ENCODE results near the gene PRR4. TPM values are rescaled to one million over a fixed set of nuclear protein-coding genes. Genes with fewer than 3 reads are reported as not detected.

PRR4 gene
- total and polyA plus RNA-seq, 9 of the 15 experiments (the other 6 are each of a cell fraction or from before 2014, with no cell fraction given) = 0.45 to 5.0 (median 1.8) TPM

DNA sequence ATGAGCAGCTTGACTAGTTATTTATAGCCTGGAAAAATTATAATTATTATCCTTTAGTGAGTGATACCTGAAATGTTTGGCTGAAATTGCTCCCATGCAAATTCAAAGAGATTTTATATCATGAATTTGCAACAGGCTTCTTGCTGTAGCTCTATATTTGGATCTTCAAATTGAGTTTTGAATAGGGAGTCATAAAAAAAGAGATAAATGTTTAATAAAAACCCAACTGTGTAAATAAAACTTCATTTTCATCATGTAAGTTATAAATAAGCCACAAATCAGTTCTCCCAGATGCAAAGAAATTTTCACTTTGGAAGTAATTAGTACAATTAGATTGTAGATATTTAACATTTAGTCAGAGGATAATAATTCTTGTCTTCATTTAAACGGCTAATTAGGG lies 42.1 kb downstream of the PRR4 start, which contains the start of gene TAS2R8 (continued):
- TF ChIP-seq, protein P1, sequence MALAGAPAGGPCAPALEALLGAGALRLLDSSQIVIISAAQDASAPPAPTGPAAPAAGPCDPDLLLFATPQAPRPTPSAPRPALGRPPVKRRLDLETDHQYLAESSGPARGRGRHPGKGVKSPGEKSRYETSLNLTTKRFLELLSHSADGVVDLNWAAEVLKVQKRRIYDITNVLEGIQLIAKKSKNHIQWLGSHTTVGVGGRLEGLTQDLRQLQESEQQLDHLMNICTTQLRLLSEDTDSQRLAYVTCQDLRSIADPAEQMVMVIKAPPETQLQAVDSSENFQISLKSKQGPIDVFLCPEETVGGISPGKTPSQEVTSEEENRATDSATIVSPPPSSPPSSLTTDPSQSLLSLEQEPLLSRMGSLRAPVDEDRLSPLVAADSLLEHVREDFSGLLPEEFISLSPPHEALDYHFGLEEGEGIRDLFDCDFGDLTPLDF (CRISPR knock-in tag; IDR thresholded peaks at IDR 0.05) = no peak
- TF ChIP-seq ZNF274 (IDR thresholded peaks at IDR 0.05; ENCODE audit: borderline replicate concordance, low read depth, low read length) (no peak), ZFX (CRISPR knock-in tag; IDR thresholded peaks at IDR 0.05) (no peak), KAT7 (CRISPR knock-in tag; IDR thresholded peaks at IDR 0.05; ENCODE audit: borderline replicate concordance) (no peak), SETDB1 (IDR thresholded peaks at IDR 0.05; ENCODE audit: low read length) (no peak), ZNF561 (CRISPR knock-in tag; conservative IDR thresholded peaks at IDR 0.05) (no peak), NFIC (IDR thresholded peaks at IDR 0.05) (no peak), KDM1A (IDR thresholded peaks at IDR 0.05) (no peak), TRIM24 (IDR thresholded peaks at IDR 0.05) (no peak), CHD2 (IDR thresholded peaks at IDR 0.05; ENCODE audit: low read depth, low read length) (no peak)
- TF ChIP-seq, protein P2, sequence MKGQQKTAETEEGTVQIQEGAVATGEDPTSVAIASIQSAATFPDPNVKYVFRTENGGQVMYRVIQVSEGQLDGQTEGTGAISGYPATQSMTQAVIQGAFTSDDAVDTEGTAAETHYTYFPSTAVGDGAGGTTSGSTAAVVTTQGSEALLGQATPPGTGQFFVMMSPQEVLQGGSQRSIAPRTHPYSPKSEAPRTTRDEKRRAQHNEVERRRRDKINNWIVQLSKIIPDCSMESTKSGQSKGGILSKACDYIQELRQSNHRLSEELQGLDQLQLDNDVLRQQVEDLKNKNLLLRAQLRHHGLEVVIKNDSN (CRISPR knock-in tag; IDR thresholded peaks at IDR 0.05) = no peak

DNA sequence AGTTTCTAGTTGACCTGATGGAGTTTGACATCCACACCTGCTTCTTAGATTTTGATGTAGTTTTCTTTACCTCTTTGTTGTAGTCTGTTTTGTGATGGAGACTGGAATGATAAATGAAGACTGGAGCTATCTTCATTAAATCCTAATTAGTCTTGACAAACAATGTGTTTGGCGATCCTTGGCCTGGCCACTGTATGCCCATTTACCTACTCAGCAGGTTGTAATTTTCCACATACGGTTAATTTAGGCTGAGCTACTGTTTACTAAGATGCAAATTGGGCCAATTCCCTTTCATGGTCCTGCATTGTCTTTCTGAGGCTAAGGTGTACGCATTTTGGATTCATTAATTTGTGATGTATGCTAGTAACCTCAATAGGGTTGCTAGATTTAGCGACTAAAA lies 46.7 kb downstream of the PRR4 start, which contains the start of gene TAS2R7:
Gene TAS2R7, minus strand, starts transcription at position 41 of the 400 bp plus-strand sequence. CDS start 57 bp downstream, outside the sequence.
- Histone ChIP-seq H3K27me3 (ENCODE audit: control insufficient read depth in 2 of 2, insufficient read depth in 2 of 2, low read length in 2 of 2) (no peaks in the 10 kb centered on the region), H3K4me3 (no peak within 1 kb of the TSS), H3K9me1 (ENCODE audit: control insufficient read depth, insufficient read depth, low read length) (no peaks in the 10 kb centered on the region), H3K79me2 (ENCODE audit: control insufficient read depth, insufficient read depth, low read length) (no peaks in the 10 kb centered on the region), H4K20me1 (replicated peaks; ENCODE audit: control insufficient read depth, insufficient read depth, low read length) (no peaks in the 10 kb centered on the region), H3K36me3 (ENCODE audit: control insufficient read depth, insufficient read depth, low read length) (no peaks in the 10 kb centered on the region), H3K9ac (ENCODE audit: insufficient read depth in 1 of 2, low read depth in 2 of 2, low read length in 2 of 2) (no peak within 1 kb of the TSS), H3K4me1 (replicated peaks in 1 of 2; ENCODE audit: control insufficient read depth in 2 of 2, insufficient read depth in 2 of 2, low read length in 2 of 2) (no peaks in the 10 kb centered on the region), H3K4me2 (ENCODE audit: insufficient read depth, low read length) (no peak within 1 kb of the TSS), H3K27ac (ENCODE audit: extremely low read depth, low read depth, low read length) (no peak within 1 kb of the TSS), H3K9me3 (replicated peaks; ENCODE audit: control insufficient read depth, insufficient read depth, low read depth, low read length) (no peaks in the 10 kb centered on the region), H2AFZ (ENCODE audit: low read depth, low read length) (no peak within 1 kb of the TSS)
- 2% methylated on average over 4 of the region's 4 CpGs for WGBS (ENCODE audit: insufficient coverage, low coverage, missing lambda C conversion rate)
- no TSS peak for BruUV-seq (replicated peaks)
- TF ChIP-seq TCF3 (CRISPR knock-in tag; IDR thresholded peaks at IDR 0.05) = no peak
- intact Hi-C loops (cut with micrococcal nuclease) (no loop called here), in situ Hi-C loops (cut with MboI) (no loop called here)
- DNase-seq (ENCODE audit: extremely low read depth in 1 of 4, low spot score in 3 of 4) (no peak), ATAC-seq (no peak), FAIRE-seq (no peak)
- CTCF ChIA-PET (ENCODE audit: low intra/inter-chr PET ratio) = no interaction called here
- POLR2A ChIA-PET = no interaction called here

All from K562 (cell line).